Measurements from ENCODE around the gene ZRANB3.
"Not testable (repeated sequence)": the region's sequence is repeated elsewhere in the genome, so short reads cannot be mapped to it uniquely, and the experiment has no call there.

Gene ZRANB3

DNA sequence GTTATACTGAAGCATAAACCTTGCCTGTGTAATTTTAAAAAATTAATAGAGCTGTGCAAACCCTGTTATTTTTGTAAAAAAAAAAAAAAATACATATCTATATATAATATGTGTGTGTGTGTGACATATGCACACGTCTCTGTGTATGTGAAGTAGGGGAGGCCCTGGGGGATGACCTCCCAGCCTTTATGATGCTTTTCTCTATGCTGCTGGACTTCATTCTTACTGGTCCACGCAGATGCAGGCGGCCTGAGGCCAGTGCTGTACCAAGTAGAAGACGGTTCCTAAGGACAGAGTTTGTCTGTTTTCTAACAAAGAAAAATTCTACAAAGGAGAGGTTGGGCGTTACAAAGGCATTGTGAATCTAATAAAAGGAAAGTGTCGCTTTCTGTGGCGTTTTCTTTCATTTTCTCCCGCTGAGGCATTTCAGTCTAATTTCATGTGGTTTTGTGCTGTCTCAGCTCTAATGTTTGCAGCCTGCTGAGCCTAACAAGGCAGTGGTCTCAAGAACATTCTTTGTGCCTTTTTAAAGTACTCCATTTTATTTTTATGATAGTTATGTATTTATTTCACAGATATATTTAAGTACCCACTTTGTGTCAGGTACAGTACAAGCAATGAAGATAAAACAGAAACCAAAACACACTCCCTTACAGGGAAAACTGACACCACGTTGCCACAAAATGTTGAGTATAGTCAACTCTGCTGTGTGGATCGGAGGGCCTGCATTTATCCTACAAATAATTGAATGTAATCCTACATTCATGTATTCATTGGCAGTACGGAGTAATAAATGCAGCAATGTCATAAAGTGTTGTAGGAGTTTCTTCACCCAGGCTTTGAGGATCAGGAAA, 360.9 kb downstream of the ZRANB3 start:
- DNase-seq: no peak

DNA sequence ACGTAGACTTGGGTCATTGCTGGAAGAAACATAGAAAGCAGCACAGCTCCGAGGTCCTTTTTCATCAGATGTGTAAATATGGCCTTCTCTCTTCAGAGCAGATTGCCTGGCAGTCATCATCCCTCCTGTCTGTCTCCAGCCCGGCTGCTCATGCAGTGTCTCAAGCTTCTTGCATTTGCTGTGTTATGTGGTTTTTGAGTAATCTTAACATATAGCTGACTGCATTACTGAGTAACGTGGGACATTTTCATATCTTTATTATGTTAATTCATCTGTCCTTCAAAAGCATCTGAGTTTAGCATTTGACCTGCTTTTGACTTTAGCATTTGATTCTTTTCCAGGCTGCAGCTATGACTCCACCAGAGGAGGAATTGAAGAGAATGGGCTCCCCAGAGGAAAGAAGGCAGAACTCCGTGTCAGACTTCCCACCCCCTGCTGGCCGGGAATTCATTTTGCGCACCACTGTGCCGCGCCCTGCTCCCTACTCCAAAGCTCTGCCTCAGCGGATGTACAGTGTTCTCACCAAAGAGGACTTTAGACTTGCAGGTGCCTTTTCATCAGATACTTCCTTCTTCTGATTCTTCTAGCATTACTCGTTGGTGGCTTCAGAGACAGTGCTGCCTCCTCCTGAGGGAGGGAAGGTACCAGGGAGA, 362.7 kb downstream of the ZRANB3 start:
- no peak for DNase-seq

- no peak for DNase-seq
Observed at GRCh38 chr2:135167273-135167672, 363.7 kb downstream of the ZRANB3 start.

- peak; percentile 40 for DNase-seq
Observed at GRCh38 chr2:135164431-135164830, 366.6 kb downstream of the ZRANB3 start.

- DNase-seq: no peak
Observed at GRCh38 chr2:135163901-135164300, 367.1 kb downstream of the ZRANB3 start.

DNA sequence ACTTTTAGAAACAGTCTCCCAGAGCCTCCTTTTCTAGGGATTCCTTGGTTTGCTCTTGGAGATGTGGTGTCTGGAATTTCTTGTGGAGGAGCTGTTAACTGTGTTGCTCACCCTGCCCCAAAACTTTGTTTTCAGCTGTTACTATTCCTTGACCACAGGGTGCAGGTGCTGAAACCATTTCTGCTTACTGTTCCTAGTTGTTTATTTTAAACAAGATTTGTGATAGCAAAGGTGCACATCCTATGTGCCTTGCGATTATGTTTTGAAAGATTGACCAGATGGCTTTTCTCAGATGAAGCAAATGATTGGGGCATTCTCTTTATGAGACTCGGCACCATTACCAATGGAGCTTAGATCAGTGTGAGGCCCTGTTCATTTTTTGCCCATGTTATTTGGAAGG, 367.7 kb downstream of the ZRANB3 start:
- DNase-seq: no peak

- DNase-seq: no peak
Observed at GRCh38 chr2:135162786-135163185, 368.2 kb downstream of the ZRANB3 start.

- no peak for DNase-seq
Observed at GRCh38 chr2:135162377-135162776, 368.6 kb downstream of the ZRANB3 start.

GRCh38 chr2:135159191-135159590, 371.8 kb downstream of the ZRANB3 start:
- DNase-seq: no peak

DNA sequence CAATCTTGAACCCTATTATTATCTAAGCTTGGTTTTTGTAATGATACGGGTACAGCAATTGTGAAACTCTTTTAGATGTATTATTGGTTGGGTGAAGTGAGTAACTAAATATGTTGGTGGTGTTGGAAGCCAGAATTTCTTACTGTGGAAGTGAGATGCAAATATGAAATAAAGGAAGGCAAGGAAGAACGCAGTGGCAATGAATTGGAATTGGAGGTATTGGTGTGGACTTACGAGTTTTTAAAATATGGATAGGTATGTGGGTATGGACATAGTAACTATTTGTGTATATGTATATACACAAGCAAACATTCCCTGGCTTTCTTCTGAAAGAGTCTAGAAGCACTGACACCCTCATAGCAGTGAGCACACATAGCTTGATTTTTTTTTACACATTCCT, 373.2 kb downstream of the ZRANB3 start:
- no peak for DNase-seq

DNA sequence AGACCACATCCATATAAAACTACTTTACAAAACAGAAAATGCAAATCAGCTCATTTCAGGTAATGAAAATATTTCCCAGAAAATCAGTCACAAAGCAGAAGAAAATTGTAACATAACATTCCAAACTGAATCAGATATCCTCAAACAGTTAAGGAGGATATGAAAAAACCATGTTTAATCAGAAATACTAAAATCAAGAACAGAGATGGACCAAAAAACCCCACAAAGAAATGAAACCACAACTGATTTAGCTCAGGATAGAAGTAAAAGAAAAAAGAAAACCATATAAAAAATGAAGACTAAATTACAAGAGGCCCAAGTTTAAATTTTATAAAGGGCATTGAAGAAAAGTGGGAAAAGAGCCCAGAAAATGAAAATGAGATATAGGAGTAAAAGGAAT, 376.1 kb downstream of the ZRANB3 start:
- DNase-seq: no peak

DNA sequence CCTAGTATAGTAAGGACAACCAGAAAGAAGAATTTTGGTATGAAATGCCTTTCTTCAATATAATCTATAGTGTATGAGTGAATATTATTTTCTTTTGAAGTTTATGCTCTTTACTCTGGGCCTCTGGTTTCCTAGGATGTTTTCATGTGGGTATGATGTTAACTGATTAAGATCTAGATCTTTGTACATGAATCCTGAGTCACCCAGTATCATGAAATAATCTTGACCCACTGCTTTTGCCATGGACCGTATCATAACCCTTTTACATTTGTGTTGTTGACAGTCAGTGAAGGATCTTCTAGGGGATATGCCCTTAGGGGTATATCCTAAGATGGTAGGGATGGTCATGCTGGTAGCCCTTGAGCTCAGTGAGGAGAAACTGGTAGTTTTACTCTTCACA, 378.7 kb downstream of the ZRANB3 start:
- no peak for DNase-seq

- no peak for DNase-seq
Observed at GRCh38 chr2:135151615-135152014, 379.4 kb downstream of the ZRANB3 start.

- no peak for DNase-seq
Observed at GRCh38 chr2:135150725-135151124, 380.3 kb downstream of the ZRANB3 start.

- no peak for DNase-seq
Observed at GRCh38 chr2:135149251-135149650, 381.8 kb downstream of the ZRANB3 start.

DNA sequence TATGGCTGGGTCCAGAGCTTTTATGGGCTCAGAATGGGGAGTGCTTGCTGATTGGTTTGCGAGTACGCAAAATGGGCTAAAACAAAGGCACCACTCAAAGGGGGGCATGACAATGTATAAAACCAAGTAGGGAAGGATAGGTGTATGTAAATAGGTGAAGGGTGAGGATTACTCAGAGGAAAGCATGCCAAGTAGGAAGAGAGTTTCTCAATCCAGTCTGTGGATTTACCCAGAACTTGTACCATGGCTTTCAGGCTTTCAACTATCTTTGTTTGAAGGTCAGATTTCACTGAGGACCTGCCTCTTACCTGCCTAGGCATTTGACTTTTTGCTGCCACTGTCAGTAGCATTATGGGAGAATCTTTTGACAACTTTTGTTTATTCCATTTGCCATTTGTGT, 386.7 kb downstream of the ZRANB3 start:
- DNase-seq: no peak

DNA sequence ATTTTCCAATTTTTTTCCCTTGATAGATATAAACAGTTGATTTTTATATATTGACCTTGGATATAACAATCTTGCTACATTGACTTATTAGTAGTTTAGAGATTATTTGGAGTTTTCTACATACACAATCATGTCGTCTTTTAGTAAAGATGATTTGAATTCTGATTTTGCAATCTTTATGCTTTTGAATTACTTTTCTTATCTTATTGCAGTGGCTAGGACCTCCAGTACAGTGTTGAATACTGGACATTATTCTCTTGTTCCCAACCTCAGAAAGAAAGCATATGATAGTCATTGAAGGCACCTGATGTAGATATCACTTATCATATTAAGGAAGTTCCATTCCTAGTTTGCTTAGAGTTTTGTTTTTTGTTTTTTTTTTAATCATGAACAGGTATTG, 388.7 kb downstream of the ZRANB3 start:
- DNase-seq: no peak

DNA sequence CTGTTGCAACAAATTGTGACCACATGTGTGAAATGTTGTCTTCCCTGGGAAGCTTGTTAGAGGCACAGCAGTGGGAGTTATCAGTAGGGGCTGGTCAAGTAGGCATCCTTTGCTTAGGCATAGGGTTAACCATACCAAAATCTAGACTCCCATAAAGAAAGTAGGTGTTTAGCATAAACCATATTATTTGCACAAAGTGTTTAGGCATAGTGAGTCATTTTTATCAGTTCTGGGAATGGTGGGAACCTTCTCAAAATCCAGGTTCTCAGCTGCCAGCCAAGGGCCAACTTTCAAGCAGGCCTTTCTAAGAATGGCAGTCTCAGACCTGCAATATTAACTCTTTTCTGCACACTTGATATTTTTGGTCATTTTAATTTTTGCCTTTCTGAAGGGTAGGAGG, 390.4 kb downstream of the ZRANB3 start:
- DNase-seq: no peak

DNA sequence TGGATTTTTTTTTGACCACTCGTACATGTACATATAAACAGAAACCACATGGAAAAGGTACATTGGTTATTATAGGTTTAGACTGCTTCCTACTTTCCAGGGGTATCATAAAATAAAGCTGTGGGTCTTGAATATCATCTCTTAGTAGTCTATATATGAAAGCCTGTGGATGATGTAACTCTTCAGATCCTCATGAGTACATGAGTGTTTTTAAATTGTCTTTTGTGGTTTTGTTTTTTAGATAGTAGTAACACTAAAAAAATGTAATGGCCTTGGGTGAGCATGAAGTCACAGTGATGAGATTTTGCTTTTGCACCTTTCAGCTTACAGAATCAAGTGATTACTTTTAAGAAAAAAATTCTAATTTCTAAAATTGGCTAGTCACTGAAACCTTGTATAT, 398.7 kb downstream of the ZRANB3 start:
- DNase-seq: no peak

- DNase-seq: no peak
Observed at GRCh38 chr2:135130751-135131150, 400.3 kb downstream of the ZRANB3 start.

DNA sequence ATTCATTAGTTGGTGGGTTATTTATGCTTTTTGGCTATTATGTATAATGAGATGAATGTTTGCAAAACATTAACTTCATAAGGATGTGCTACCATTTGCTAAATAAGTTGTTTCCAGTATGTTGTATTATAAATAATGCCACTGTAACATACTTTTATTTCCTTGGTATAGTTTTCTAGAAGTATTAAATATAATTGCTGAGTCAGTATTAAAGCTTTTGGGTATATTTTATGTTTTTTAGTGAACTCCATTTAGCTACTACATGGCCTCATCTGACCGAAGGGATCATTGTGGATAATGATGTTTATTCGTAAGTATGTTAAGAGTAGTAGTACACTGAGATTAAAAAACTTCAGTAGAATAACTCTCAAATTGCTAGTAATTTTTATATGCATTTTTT, 405.1 kb downstream of the ZRANB3 start:
- no peak for DNase-seq

GRCh38 chr2:135124924-135125886, 405.8 kb downstream of the ZRANB3 start:
- no peak for DNase-seq

DNA sequence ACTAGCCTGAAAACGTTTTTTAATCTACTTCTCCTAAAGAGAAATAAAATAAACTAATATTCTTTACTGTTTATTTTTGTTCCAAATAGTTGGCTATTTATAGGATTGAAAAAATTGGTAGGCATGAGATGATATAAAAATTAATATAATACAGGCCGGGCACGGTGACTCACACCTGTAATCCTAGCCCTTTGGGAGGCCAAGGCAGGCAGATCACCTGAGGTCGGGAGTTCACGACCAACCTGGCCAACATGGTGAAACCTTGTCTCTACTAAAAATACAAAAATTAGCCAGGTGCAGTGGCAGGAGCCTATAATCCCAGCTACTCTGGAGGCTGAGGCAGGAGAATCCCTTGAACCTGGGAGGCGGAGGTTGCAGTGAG, 409.4 kb downstream of the ZRANB3 start:
- not testable (repeated sequence) for DNase-seq
